ENCODE data around the gene OGFR. TPM values are rescaled to one million over a fixed set of nuclear protein-coding genes. Genes with fewer than 3 reads are reported as not detected.

Gene OGFR
- total and polyA plus RNA-seq, 2 donors, result 18.7 to 47.2 TPM

DNA sequence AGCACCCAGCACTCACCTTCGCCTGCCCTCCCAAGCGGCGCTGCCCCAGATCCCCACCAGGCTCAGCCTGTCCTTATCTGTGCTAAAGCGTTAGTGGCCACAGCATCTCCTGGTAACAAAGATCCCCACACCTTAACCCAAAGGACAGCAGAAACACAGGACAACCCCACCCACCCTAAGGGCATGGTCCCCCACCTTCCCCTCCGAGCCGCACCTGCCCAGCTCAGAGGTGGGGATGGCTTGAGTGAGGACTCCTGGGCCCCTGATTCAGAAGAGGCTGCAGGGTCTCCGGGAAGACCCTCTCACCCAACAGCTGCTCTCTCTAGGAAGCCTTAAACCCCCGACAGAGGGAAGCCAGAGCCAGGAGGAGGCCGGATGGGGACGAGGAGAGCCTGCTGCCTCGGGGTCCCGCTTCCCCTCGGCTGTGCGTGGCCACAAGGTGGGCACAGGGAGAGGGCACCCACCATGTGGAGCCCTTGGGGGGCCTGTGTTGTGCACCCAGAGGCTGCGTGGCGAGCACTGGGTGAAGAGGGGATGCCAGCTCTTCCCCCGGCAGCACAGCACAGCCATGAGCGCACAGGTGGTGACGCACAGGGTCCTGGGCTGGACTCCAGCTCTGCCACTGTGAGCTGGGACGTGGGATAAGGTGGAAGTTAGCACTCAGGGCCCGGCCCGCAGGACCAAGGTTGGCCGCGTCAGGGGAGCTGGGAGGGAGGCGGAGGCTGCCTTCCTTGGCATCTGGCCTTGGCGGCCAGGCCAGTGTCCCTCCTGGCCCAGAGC, 40.3 kb upstream of the OGFR start:
- no peaks in the 10 kb centered on the region for H3K4me1 ChIP-seq (ENCODE audit: insufficient read depth)
- H3K27ac ChIP-seq (ENCODE audit: low read depth), result no peak overlapping the region
- no peak for DNase-seq (ENCODE audit: extremely low spot score)
- H3K4me3 ChIP-seq (ENCODE audit: low read depth, low read length), result no peak overlapping the region
- H3K36me3 ChIP-seq (ENCODE audit: insufficient read depth), result no peaks in the 10 kb centered on the region
- WGBS, result 90% methylated on average over 26 of the region's 26 CpGs

DNA sequence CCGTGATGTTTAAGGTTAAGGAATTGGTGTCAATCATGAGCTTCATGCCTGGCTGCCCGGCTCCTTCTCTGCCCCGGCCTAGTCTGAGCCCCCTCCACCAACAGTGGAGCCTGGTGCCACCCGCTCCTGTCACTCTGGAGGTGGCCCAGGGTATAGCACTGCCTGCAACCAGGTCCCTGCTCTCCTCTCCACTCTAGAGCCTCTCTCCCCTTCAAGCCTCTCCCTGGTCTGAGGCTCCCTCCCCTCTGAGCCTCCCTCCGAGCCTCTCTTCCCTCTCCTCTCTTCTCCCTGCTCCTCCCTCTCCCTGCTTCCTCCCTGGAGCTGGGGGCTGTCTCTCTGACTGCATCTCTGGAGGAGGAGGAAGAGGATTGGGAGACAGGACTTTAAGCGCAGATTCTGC, 39.6 kb upstream of the OGFR start:
- Histone ChIP-seq H3K4me3 (ENCODE audit: low read depth, low read length) (no peak overlapping the region), H3K4me1 (ENCODE audit: insufficient read depth) (no peaks in the 10 kb centered on the region), H3K27ac (ENCODE audit: low read depth) (no peak overlapping the region), H3K36me3 (ENCODE audit: insufficient read depth) (no peaks in the 10 kb centered on the region)
- DNase-seq (ENCODE audit: extremely low spot score), result no peak
- 89% methylated on average over 6 of the region's 6 CpGs for WGBS

DNA sequence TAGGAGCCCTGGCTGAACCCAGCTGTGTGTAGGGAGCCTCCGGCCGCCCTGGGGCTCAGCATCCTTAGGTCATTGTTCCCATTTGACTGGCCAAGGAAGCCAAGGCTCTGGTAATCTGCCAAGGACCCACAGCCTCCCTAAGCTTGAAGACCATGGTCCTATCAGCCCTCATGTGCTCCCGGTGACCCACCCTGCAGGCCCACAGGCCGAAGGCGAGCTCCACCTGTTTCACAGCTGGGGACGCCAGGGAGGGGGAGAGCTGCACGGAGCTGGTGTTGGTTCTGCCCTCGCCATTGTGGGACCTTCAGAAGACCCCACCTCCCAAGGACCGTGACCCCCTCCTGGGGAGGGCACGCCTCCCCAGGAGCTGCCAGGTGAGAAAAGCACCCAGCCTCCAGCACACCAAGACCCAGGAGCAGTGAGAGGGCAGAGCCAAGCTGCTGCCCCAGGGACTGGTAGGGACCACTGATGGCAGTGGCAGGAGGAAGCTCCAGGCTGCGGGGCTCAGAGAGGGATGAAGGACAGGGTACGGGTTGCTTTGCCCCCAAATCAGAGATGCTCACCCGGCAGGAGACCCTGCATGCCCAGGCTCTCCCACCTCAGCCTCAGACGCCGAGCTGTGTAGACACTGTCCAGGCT, 39.1 kb upstream of the OGFR start:
- WGBS, result 82% methylated on average over 15 of the region's 15 CpGs

DNA sequence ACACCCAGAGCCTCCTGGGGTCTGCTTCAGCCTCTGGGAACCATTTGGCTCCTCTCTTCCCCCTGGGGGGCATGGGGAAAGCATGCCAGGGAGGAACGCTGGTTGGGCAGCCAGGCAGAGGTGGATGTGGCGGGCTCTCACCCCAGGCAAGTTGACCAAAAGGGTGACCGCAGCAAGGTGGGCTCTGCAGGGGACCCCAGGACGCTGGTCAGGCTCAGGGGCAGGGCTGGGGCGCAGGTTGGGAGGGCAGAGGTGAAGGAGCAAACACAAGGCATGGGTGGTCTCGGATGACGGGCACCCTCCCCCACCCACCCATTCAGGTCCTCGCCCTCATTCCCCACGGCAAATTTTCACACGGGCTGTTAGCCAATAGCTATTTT, 38.6 kb upstream of the OGFR start:
- Histone ChIP-seq H3K4me1 (ENCODE audit: insufficient read depth) (no peaks in the 10 kb centered on the region), H3K36me3 (ENCODE audit: insufficient read depth) (no peaks in the 10 kb centered on the region), H3K27ac (ENCODE audit: low read depth) (no peak overlapping the region), H3K4me3 (ENCODE audit: low read depth, low read length) (no peak overlapping the region)
- 73% methylated on average over 10 of the region's 10 CpGs for WGBS
- DNase-seq (ENCODE audit: extremely low spot score), result no peak

More for the DNA sequence above, 39.1 kb upstream of the OGFR start:
- DNase-seq (ENCODE audit: extremely low spot score), result no peak
- Histone ChIP-seq H3K4me3 (ENCODE audit: low read depth, low read length) (no peak overlapping the region), H3K4me1 (ENCODE audit: insufficient read depth) (no peaks in the 10 kb centered on the region), H3K27ac (ENCODE audit: low read depth) (no peak overlapping the region), H3K36me3 (ENCODE audit: insufficient read depth) (no peaks in the 10 kb centered on the region)

DNA sequence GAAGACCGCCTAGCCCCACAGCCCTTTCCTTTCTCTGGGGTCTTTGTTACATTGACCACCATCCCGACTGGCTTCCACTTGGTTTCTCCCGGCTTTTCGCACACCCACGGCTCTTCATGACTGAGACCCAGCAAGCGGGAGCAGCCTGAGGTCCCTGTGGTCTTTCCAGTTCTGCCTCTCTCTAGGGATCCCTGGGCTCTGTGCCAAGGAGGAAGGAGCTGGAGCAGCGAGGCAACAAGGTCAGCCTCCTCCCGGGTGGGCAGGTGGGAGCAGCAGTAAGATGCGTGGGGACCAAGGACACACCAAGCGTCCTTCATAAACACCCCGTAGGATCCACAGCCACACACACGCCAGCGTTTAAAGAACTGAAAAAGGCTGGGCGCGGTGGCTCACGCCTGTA, 37.9 kb upstream of the OGFR start:
- Histone ChIP-seq H3K36me3 (ENCODE audit: insufficient read depth) (no peaks in the 10 kb centered on the region), H3K4me3 (ENCODE audit: low read depth, low read length) (no peak overlapping the region), H3K27ac (ENCODE audit: low read depth) (no peak overlapping the region), H3K4me1 (ENCODE audit: insufficient read depth) (no peaks in the 10 kb centered on the region)
- 64% methylated on average over 16 of the region's 16 CpGs for WGBS
- DNase-seq (ENCODE audit: extremely low spot score), result no peak

DNA sequence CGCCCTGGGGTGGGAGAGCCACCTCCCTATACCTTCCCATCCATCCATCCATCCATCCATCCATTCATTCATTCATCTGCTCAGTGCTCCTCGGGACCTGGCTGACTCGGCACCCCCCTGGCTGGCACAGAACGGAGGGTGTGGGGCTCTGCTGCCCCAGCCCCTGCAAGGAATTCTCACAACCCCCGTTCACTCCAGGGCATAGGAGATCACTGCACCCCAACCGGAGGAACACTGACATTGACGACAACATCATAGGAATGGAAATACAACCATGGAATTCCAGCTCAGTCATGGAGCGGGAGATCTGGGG, 36.4 kb upstream of the OGFR start:
- Histone ChIP-seq H3K4me1 (ENCODE audit: insufficient read depth) (no peaks in the 10 kb centered on the region), H3K36me3 (ENCODE audit: insufficient read depth) (no peaks in the 10 kb centered on the region), H3K27ac (ENCODE audit: low read depth) (no peak overlapping the region), H3K4me3 (ENCODE audit: low read depth, low read length) (no peak overlapping the region)
- 77% methylated on average over 8 of the region's 8 CpGs for WGBS
- no peak for DNase-seq (ENCODE audit: extremely low spot score)

DNA sequence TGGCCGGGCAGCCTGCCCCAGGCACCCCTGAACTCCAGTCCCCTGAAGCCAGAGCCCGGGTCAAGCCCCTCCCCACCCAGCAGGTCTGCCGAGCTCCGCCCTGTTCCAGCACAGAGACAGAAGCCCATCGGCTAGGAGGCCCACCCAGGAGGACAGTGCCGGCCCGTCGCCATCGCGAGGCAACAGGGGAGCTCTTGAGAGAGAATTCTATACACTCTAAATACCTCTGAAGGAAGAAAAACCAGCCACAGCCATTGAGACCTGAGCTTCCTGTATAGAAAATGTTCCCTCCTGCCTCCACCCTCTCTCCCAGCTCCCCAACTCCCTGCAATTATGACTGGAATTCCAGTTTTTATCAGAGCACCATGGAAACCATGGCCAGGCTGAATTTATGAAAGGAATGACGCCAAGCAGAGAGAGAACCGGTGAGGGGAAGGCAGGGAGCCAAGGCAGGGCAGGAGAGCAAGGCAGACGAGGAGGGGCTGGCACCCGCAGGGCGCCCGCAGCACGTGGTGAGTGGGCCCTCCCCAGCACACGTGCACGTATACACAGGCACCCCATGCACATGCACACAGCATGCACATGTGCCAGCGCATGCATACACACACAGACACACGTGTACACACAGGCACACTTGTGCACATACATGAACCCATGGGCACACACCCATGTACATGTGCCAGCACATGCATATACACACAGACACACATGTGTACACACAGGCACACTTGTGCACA, 35.9 kb upstream of the OGFR start:
- peak; percentile 41 for DNase-seq (ENCODE audit: extremely low spot score)
- no peak overlapping the region for H3K27ac ChIP-seq (ENCODE audit: low read depth)
- H3K4me3 ChIP-seq (ENCODE audit: low read depth, low read length), result no peak overlapping the region
- H3K4me1 ChIP-seq (ENCODE audit: insufficient read depth), result no peaks in the 10 kb centered on the region
- H3K36me3 ChIP-seq (ENCODE audit: insufficient read depth), result no peaks in the 10 kb centered on the region
- WGBS, result 29% methylated on average over 21 of the region's 21 CpGs

DNA sequence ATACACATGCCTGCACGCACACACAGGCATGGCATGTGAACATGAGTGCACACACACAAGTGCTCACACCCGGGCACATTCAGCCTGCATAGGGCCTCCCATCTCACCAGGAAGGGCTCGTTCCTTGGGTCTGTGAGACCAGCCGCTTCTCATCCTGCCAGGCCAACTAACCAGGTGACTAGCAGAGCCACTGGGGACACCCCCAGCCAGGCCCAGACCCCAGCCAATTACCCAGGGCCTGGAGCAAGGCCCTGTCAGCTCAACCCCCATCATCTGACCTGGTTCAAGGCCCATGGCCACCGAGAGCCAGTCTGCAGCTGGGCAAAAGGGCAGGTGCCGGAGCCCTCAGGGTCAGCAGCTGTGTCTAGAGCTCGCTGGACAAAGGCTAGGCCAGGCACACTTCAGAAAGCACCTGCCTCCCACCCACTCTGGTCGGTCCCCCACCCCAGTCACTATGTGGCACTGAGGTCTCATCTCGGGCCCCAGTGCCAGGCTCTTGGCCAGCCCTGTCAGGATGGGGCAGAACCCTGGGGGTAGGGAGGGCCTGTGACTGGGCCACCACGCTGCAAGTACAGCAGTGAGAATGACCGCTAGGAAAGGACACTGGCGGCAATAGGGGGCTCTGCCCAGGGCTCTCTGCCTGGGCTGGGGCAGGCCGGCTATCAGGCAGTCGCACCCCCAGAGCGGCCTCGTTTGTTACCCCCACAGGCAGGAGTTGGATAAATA, 35.1 kb upstream of the OGFR start:
- Histone ChIP-seq H3K4me3 (ENCODE audit: low read depth, low read length) (no peak overlapping the region), H3K27ac (ENCODE audit: low read depth) (no peak overlapping the region), H3K4me1 (ENCODE audit: insufficient read depth) (no peaks in the 10 kb centered on the region), H3K36me3 (ENCODE audit: insufficient read depth) (no peaks in the 10 kb centered on the region)
- 96% methylated on average over 16 of the region's 16 CpGs for WGBS
- DNase-seq (ENCODE audit: extremely low spot score), result no peak

DNA sequence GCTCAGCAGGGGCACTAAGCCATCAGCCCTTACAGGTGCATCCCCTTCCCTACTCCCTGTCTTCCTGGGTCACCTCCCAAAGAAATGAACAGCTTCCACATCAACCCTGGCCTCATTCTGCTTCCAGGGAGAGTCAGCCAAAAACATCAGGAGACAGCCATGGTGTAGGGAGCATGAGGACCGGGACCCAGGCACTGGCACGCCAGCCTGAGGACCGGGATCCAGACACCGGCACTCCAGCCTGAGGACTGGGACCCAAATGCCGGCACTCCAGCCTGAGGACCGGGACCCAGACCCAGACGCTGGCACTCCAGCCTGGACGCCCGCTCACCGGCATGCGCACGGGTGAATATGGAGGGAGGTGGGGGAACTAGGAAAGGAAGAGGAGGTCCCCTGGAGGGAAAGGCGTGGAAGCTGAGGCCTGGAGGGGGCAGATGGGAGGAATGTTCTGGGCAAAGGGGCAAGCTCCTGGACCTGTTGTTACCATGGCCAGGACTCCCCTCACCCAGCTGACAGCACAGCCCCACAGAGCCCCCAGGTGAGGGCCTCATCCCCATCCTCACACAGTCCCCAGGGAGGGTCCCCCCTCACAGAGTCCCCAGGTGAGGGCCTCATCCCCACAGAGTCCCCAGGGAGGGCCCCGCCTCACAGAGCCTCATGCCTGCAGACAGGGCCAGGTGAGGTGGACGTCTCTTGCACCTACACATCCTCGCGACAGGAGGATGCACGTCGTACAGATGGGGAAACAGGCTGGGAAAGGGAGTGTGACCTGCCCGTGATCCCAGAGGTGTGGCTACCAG, 34.3 kb upstream of the OGFR start:
- no peak for DNase-seq (ENCODE audit: extremely low spot score)
- WGBS, result 94% methylated on average over 20 of the region's 20 CpGs
- H3K36me3 ChIP-seq (ENCODE audit: insufficient read depth), result no peaks in the 10 kb centered on the region
- H3K27ac ChIP-seq (ENCODE audit: low read depth), result no peak overlapping the region
- H3K4me3 ChIP-seq (ENCODE audit: low read depth, low read length), result no peak overlapping the region
- no peaks in the 10 kb centered on the region for H3K4me1 ChIP-seq (ENCODE audit: insufficient read depth)

DNA sequence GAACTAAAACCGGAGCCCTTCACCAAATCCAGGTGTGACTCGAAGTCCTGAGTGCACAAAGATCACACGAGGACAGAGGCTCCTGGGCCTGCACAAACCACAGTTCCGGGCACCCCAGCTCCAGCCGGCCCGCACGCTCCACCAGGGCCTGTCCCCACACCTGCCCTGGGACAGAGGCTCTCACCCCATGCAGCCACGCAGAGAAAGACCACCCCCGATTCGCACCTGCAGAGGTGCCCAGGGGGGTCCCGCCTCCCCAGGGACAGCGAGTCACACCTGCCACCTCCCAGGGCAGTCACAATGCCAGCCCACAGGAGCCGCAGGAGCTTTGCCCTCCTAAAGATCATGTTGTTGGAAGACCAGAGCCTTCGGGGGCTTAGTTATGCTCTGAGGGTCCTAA, 33.7 kb upstream of the OGFR start:
- 91% methylated on average over 14 of the region's 14 CpGs for WGBS
- no peak for DNase-seq (ENCODE audit: extremely low spot score)

DNA sequence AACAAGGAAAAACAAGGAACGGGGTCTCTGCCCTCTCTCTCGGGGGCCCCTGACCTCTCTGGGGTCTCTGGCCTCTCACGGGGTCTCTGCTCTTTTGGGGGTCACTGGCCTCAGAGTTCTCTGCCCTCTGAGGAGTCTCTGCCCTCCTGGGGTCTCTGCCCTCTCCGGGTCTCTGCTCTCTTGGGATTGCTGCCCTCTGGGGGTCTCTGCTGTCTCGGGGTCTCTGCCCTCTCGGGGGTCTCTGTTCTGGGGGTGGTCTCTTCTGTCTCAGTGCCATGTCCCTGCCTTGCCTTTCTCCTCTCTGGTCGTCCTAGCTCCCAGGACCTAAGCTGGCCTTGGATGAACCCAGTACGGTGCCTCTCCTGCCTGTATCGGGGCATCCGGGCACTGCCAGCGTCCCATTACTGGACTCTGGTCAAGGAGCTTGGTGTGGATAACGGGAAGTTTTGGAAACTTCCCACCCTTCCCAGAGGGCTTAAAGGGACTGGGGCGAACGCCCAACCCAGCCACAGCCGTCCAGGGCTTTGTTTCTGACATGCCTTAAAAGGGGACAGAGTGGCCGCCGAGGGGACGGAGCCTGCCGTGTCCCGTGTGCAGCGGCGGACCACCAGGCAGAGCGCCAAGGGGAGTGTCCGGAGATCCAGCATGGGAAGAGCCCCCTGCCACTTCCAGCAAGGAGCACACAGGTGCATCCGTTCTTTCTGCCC, 33.1 kb upstream of the OGFR start:
- no peak for DNase-seq (ENCODE audit: extremely low spot score)
- Histone ChIP-seq H3K27ac (ENCODE audit: low read depth) (no peak overlapping the region), H3K4me1 (ENCODE audit: insufficient read depth) (no peaks in the 10 kb centered on the region), H3K36me3 (ENCODE audit: insufficient read depth) (no peaks in the 10 kb centered on the region), H3K4me3 (ENCODE audit: low read depth, low read length) (no peak overlapping the region)
- WGBS, result 82% methylated on average over 25 of the region's 25 CpGs

More for the DNA sequence above, 33.7 kb upstream of the OGFR start:
- Histone ChIP-seq H3K4me3 (ENCODE audit: low read depth, low read length) (no peak overlapping the region), H3K27ac (ENCODE audit: low read depth) (no peak overlapping the region), H3K4me1 (ENCODE audit: insufficient read depth) (no peaks in the 10 kb centered on the region), H3K36me3 (ENCODE audit: insufficient read depth) (no peaks in the 10 kb centered on the region)

DNA sequence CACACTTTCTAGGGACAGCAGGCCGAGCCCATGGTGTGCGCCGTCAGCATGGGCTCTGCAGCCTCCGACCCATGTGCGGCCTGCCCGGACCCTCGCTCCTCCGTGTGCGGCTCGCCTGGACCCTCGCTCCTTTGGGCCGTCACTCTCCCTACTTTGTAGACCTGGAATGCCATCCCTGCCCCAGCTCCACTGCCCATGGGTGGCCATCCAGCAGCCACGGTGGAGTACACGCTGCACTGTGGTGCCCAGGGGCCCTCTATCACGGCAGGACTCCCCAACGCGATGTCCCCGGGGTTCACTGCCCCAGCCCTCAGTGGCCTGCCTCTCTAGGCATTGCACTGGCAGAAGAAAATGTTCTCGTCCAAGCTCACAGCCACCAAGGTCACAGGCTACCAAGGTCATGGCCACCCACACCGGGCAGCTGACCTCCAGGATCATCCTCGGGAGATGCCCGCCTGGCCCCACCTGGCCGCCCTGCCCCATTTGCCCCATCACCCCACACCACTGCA, 32.5 kb upstream of the OGFR start:
- DNase-seq (ENCODE audit: extremely low spot score), result no peak
- Histone ChIP-seq H3K4me1 (ENCODE audit: insufficient read depth) (no peaks in the 10 kb centered on the region), H3K36me3 (ENCODE audit: insufficient read depth) (no peaks in the 10 kb centered on the region), H3K27ac (ENCODE audit: low read depth) (no peak overlapping the region), H3K4me3 (ENCODE audit: low read depth, low read length) (no peak overlapping the region)
- 95% methylated on average over 23 of the region's 23 CpGs for WGBS
